ENCODE measurements around the gene WHAMM.
A peak's percentile ranks its signal among the peaks of the same experiment; 100 is the strongest.

Gene WHAMM

GRCh38 chr15:82843566-82843965 is 34.1 kb downstream of the WHAMM start:
- H3K27me3 Mint-ChIP-seq: no peaks in the 10 kb centered on the region
- H3K4me1 Mint-ChIP-seq (ENCODE audit: low read depth): peaks cover 7% of the 10 kb centered on the region
- H3K4me3 Mint-ChIP-seq: no peak overlapping the region
- H3K36me3 Mint-ChIP-seq: peaks cover 6% of the 10 kb centered on the region
- H3K9me3 Mint-ChIP-seq (ENCODE audit: low read depth): no peaks in the 10 kb centered on the region
- no peak overlapping the region for H3K27ac Mint-ChIP-seq

- peaks cover 9% of the 10 kb centered on the region for H3K4me1 Mint-ChIP-seq (ENCODE audit: low read depth)
- no peak overlapping the region for H3K27ac Mint-ChIP-seq
- no peak overlapping the region for H3K4me3 Mint-ChIP-seq
- no peaks in the 10 kb centered on the region for H3K27me3 Mint-ChIP-seq
- H3K36me3 Mint-ChIP-seq: peaks cover 4% of the 10 kb centered on the region
- no peaks in the 10 kb centered on the region for H3K9me3 Mint-ChIP-seq (ENCODE audit: low read depth)
These were observed 36.3 kb downstream of the WHAMM start for GRCh38 chr15:82845686-82846085.

DNA sequence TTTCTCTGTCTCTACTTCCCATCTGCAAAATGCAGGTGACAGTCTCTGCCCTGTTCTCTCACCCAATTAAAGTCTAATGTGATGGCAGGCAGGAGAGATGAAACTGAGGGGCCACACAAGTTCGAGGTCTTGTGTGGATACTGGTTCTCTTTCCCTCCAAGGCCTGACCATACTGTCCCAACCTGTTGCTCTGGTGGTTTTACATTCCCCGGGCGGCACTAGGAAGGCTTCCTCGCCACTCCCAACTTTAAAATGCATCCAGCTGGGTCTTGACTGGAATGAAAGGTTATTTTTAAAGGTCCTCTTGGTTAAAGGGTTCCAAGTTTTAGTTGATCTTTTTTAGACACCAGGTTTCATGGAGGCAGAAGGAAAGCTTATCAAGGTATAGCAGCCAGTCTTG is 37.2 kb downstream of the WHAMM start:
- no peaks in the 10 kb centered on the region for H3K27me3 Mint-ChIP-seq
- H3K4me3 Mint-ChIP-seq: no peak overlapping the region
- H3K27ac Mint-ChIP-seq: no peak overlapping the region
- H3K36me3 Mint-ChIP-seq: peaks cover 4% of the 10 kb centered on the region
- peaks cover 9% of the 10 kb centered on the region for H3K4me1 Mint-ChIP-seq (ENCODE audit: low read depth)
- H3K9me3 Mint-ChIP-seq (ENCODE audit: low read depth): no peaks in the 10 kb centered on the region

- H3K27me3 Mint-ChIP-seq: no peaks in the 10 kb centered on the region
- peaks cover 9% of the 10 kb centered on the region for H3K4me1 Mint-ChIP-seq (ENCODE audit: low read depth)
These were observed 38.3 kb downstream of the WHAMM start for GRCh38 chr15:82847703-82848102.

GRCh38 chr15:82848241-82848993 is 39.0 kb downstream of the WHAMM start:
- H3K4me3 Mint-ChIP-seq: no peak overlapping the region
- H3K27ac Mint-ChIP-seq: no peak overlapping the region
- peaks cover 4% of the 10 kb centered on the region for H3K36me3 Mint-ChIP-seq
- peaks cover 14% of the 10 kb centered on the region for H3K4me1 Mint-ChIP-seq (ENCODE audit: low read depth)
- H3K27me3 Mint-ChIP-seq: no peaks in the 10 kb centered on the region
- no peaks in the 10 kb centered on the region for H3K9me3 Mint-ChIP-seq (ENCODE audit: low read depth)

More at GRCh38 chr15:82847703-82848102, 38.3 kb downstream of the WHAMM start:
- Mint-ChIP-seq H3K9me3 (ENCODE audit: low read depth) (no peaks in the 10 kb centered on the region), H3K36me3 (peaks cover 4% of the 10 kb centered on the region), H3K4me3 (no peak overlapping the region), H3K27ac (no peak overlapping the region)

DNA sequence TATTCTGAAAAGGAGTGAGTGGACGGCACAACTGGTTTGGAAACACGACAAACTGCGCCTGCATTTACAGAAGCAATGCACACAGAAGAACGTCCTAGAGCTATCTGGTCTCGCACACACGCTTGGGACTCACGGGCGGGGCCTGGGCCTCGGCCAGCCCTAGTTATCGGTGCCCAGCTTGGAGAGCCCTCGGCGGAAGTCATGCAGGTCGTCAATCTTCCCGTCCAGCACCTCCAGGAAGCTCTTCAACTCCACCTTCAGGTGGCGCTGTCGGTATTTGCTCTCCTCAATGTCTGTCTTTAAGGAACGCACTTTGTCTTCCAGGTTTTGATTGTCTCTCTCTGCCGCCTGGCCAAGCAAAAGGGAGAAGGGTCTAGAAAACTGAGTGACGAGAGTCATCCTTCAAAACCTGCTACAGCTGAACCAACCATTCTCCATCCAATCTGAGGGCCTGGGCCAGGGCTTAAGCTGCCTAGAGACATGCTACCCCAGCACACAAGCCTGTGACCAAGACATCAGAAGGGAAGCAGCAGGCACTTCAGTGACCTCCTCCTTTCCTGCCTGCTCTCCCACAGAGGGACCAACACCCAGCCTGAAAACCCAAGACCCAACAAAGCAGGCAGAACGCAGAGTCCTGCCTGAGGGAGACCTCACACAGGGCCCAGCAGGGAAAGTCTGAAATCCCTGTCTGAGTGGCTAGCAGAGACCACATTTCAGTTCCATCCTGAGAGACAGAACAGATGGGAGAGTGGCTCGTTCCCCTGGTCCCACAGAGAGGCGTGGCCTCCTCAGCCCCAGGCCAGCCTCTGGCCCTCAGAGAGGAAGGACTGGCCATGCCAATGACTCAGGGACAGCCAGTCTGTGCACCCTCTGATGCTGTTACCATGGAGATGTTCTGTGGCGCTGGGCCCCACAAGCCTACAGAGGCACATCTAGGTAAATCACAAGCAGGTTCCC is 40.4 kb downstream of the WHAMM start:
- Mint-ChIP-seq H3K27ac (no peak overlapping the region), H3K4me3 (no peak overlapping the region), H3K4me1 (ENCODE audit: low read depth) (peaks cover 16% of the 10 kb centered on the region), H3K9me3 (ENCODE audit: low read depth) (no peaks in the 10 kb centered on the region), H3K27me3 (no peaks in the 10 kb centered on the region), H3K36me3 (peaks cover 4% of the 10 kb centered on the region)

DNA sequence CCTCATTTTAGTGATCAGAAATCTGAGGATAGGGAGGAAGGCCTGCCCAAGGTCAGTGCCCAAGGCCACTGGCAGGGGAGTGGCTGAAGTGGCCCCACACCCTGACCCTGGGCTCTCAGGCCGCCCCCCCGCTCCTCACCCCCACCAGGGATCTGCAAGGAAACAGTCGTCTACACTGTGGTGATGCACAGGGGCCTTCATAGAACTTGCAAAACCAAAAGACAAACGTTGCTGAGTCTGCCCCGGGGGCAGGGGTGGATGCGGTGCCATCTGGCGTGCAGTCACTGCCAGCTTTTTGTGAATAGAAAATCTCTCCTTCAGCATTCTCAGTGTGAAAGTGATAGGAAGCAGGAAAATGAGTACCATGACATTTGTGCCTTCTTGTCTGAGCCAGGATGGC is 41.3 kb downstream of the WHAMM start:
- Mint-ChIP-seq H3K36me3 (peaks cover 4% of the 10 kb centered on the region), H3K27ac (no peak overlapping the region), H3K9me3 (ENCODE audit: low read depth) (no peaks in the 10 kb centered on the region), H3K4me3 (no peak overlapping the region), H3K27me3 (no peaks in the 10 kb centered on the region), H3K4me1 (ENCODE audit: low read depth) (peaks cover 12% of the 10 kb centered on the region)

DNA sequence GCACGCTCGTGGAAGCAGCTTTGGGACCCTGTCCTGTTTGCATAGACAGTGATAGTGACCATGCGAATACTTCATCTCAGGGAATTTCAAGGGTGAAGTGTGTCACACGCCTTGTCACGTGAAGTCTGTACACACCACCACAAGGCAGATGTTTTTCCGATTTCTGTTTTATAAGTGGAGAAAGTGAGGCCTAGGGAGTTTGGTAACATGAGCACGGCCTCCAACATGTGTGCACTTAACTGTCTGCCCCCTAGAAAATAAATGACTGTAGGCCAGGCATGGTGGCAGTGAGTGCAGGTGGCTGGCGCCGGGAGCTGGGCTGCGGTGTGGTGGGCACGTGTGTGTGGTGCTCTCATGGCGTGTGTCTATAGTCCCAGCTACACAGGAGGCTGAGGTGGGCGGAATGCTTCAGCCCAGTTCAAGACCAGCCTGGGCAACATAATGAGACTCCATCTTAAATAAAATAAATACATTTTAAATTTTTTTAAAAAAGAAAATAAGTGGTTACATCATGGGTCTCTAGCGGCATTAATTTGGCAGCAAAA is 42.0 kb downstream of the WHAMM start:
- Mint-ChIP-seq H3K4me1 (ENCODE audit: low read depth) (peaks cover 12% of the 10 kb centered on the region), H3K9me3 (ENCODE audit: low read depth) (no peaks in the 10 kb centered on the region), H3K36me3 (peaks cover 4% of the 10 kb centered on the region), H3K27me3 (no peaks in the 10 kb centered on the region), H3K27ac (no peak overlapping the region), H3K4me3 (no peak overlapping the region)

DNA sequence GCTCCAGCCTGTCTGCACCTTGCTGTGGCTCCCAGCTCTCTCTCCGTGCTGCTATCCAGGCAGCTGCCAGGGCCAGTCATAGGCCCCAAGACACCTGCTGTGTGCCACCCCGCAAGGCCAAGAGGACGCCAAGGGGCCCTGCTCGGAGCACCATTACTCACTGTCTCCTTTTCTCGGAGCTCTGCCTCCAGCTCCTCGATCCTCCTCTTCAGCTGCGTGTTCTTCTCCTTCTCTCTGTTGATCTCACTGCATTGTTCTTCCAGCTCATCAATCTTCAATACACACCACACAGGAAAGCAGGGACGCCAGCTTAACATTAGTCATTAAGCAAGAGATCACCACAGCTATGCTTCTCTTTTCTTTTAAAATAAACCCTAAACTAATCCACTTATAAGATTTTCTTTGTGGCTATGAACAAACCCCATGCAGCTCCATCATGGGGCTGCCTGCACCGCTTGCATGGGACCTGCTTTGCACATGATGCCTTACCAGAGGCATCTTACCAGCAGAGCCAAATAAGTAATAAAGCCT is 42.6 kb downstream of the WHAMM start:
- no peak overlapping the region for H3K4me3 Mint-ChIP-seq
- peaks cover 12% of the 10 kb centered on the region for H3K4me1 Mint-ChIP-seq (ENCODE audit: low read depth)
- peaks cover 4% of the 10 kb centered on the region for H3K36me3 Mint-ChIP-seq
- no peak overlapping the region for H3K27ac Mint-ChIP-seq
- H3K27me3 Mint-ChIP-seq: no peaks in the 10 kb centered on the region
- no peaks in the 10 kb centered on the region for H3K9me3 Mint-ChIP-seq (ENCODE audit: low read depth)

GRCh38 chr15:82852941-82853561 is 43.6 kb downstream of the WHAMM start:
- peaks cover 12% of the 10 kb centered on the region for H3K4me1 Mint-ChIP-seq (ENCODE audit: low read depth)
- H3K27ac Mint-ChIP-seq: no peak overlapping the region
- no peaks in the 10 kb centered on the region for H3K9me3 Mint-ChIP-seq (ENCODE audit: low read depth)
- H3K4me3 Mint-ChIP-seq: peak overlapping the region; percentile 47
- H3K36me3 Mint-ChIP-seq: peaks cover 4% of the 10 kb centered on the region
- H3K27me3 Mint-ChIP-seq: no peaks in the 10 kb centered on the region

GRCh38 chr15:82854554-82854953 is 45.1 kb downstream of the WHAMM start:
- peaks cover 10% of the 10 kb centered on the region for H3K4me1 Mint-ChIP-seq (ENCODE audit: low read depth)
- H3K27me3 Mint-ChIP-seq: no peaks in the 10 kb centered on the region
- H3K36me3 Mint-ChIP-seq: peaks cover 6% of the 10 kb centered on the region
- H3K27ac Mint-ChIP-seq: no peak overlapping the region
- H3K9me3 Mint-ChIP-seq (ENCODE audit: low read depth): no peaks in the 10 kb centered on the region
- no peak overlapping the region for H3K4me3 Mint-ChIP-seq

DNA sequence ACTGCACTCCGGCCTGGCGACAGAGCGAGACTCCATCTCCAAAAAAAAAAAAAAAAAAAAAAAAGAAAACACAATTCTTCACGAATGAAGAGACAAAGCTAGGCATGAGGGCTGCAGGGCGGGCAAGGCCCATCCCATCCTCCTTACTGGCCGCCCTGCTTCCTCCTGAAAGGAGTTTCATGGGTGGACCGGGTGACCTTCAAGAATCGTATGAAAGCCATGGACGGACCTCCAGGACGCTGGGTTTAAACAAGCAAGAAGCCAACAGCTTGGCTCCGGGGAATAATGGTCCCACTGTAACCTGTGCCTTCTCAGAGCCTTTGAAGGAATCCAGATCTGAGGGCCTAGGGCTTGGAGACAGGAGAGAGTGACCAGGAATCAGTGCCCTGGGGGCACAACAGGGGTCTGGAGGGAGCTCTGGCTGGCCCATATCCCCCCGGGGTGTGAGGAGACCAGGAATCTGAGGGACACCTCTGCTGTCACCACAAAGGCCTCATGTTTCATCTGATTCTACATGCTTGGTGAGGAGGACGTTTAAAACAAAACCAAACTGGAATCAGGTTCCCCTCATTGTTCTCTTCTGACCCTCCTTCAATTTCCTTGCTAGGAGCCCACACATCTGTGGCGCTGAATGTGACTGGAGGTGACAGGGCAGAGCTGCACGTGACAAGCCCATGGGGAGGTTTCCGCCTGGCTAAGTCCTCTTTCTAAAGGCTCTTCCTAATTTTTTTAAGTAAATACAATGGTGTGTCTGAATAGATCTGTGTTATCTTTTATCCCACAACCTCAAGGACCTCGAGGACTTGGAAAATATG is 46.1 kb downstream of the WHAMM start:
- H3K27me3 Mint-ChIP-seq: no peaks in the 10 kb centered on the region
- H3K4me1 Mint-ChIP-seq (ENCODE audit: low read depth): peaks cover 10% of the 10 kb centered on the region
- no peaks in the 10 kb centered on the region for H3K9me3 Mint-ChIP-seq (ENCODE audit: low read depth)
- no peak overlapping the region for H3K4me3 Mint-ChIP-seq
- H3K27ac Mint-ChIP-seq: no peak overlapping the region
- peaks cover 6% of the 10 kb centered on the region for H3K36me3 Mint-ChIP-seq

- Mint-ChIP-seq H3K4me1 (ENCODE audit: low read depth) (peaks cover 10% of the 10 kb centered on the region), H3K9me3 (ENCODE audit: low read depth) (no peaks in the 10 kb centered on the region), H3K4me3 (no peak overlapping the region), H3K27me3 (no peaks in the 10 kb centered on the region), H3K36me3 (peaks cover 6% of the 10 kb centered on the region), H3K27ac (no peak overlapping the region)
These were observed 47.2 kb downstream of the WHAMM start for GRCh38 chr15:82856397-82857170.
